Measurements from ENCODE around the gene METTL17. TPM values are rescaled to one million over a fixed set of nuclear protein-coding genes. Genes with fewer than 3 reads are reported as not detected.

Gene METTL17
- total and polyA plus RNA-seq, 2 of the 13 experiments (the other 11 are each of a cell fraction or from before 2014, with no cell fraction given), result 122 to 199 TPM

GRCh38 chr14:21024585-21025370, 35.0 kb downstream of the METTL17 start, which contains the start of gene NDRG2 (continued):
- TF ChIP-seq ZNF281 (CRISPR knock-in tag; IDR thresholded peaks at IDR 0.05; ENCODE audit: borderline replicate concordance), result peak; percentile 98
- TF ChIP-seq EEA1 (CRISPR knock-in tag; IDR thresholded peaks at IDR 0.05; ENCODE audit: borderline replicate concordance), result no peak
- TF ChIP-seq IRF1 (CRISPR knock-in tag; IDR thresholded peaks at IDR 0.05; ENCODE audit: low read depth), result no peak; the same call in 1 of the 2 replicates
- no peak for TF ChIP-seq NONO (IDR thresholded peaks at IDR 0.05)
- TF ChIP-seq NONO (CRISPR knock-in tag; conservative IDR thresholded peaks at IDR 0.05), result peak; percentile 63; the same call in 1 of the 2 replicates
- no peak for TF ChIP-seq ZSCAN22 (CRISPR knock-in tag; IDR thresholded peaks at IDR 0.05)
- TF ChIP-seq ELF1 (CRISPR knock-in tag; IDR thresholded peaks at IDR 0.05), result peak; percentile 28; the same call in 1 of the 2 replicates
- TF ChIP-seq NPAS2 (CRISPR knock-in tag; IDR thresholded peaks at IDR 0.05; ENCODE audit: borderline replicate concordance), result no peak
- peak; percentile 62; the same call in 1 of the 2 replicates for TF ChIP-seq HOXA9 (CRISPR knock-in tag; IDR thresholded peaks at IDR 0.05; ENCODE audit: borderline replicate concordance)
- TF ChIP-seq ZSCAN31 (CRISPR knock-in tag; IDR thresholded peaks at IDR 0.05; ENCODE audit: low read depth), result 0 out of 2 replicates have a peak, but pooled peaks have one; percentile 57
- no peak for TF ChIP-seq SNAPC2 (CRISPR knock-in tag; IDR thresholded peaks at IDR 0.05)
- TF ChIP-seq DZIP1 (CRISPR knock-in tag; IDR thresholded peaks at IDR 0.05), result no peak
- 0 out of 2 replicates have a peak, but pooled peaks have one; percentile 37 for TF ChIP-seq ZNF17 (CRISPR knock-in tag; IDR thresholded peaks at IDR 0.05)
- peak; percentile 60; the same call in 1 of the 2 replicates for TF ChIP-seq NFIC (IDR thresholded peaks at IDR 0.05; ENCODE audit: low read length)
- TF ChIP-seq ZNF709 (CRISPR knock-in tag; IDR thresholded peaks at IDR 0.05), result 0 out of 2 replicates have a peak, but pooled peaks have one; percentile 12
- no peak for TF ChIP-seq HNRNPH1 (optimal IDR thresholded peaks at IDR 0.05; ENCODE audit: low read depth, low read length)
- no peak for TF ChIP-seq NR2F2 (IDR thresholded peaks at IDR 0.05; ENCODE audit: borderline replicate concordance, low read depth)
- 0 out of 2 replicates have a peak, but pooled peaks have one; percentile 32 for TF ChIP-seq THRA (CRISPR knock-in tag; IDR thresholded peaks at IDR 0.05; ENCODE audit: borderline replicate concordance)

All from HepG2 (cell line).